Measurements from ENCODE around the gene VARS1. TPM values are rescaled to one million over a fixed set of nuclear protein-coding genes. Genes with fewer than 3 reads are reported as not detected.

Gene VARS1
- total and polyA plus RNA-seq, 2 of the 8 experiments (the other 6 are each of a cell fraction or from before 2014, with no cell fraction given), result 53.5 to 162 TPM

- H3K23ac ChIP-seq (ENCODE audit: insufficient read length), result no peak within 1 kb of the TSS
- H3K4me2 ChIP-seq (ENCODE audit: insufficient read depth in 1 of 2, low read depth in 2 of 2, low read length in 2 of 2), result peak within 1 kb of the TSS; percentile 71 to 95
- POLR2A ChIA-PET (ENCODE audit: partially characterized antibody), result interaction anchor here (0.6 to 6.3 kb wide), 23 partner anchors 9 to 1498 kb away, joined by 3 to 119 read pairs (median 4); partner anchors contain the start of genes BAG6, C6orf47, HSPA1B and LSM2
- no peak within 1 kb of the TSS for H2BK120ac ChIP-seq (replicated peaks; ENCODE audit: low read depth, low read length)
- CTCF ChIA-PET (ENCODE audit: partially characterized antibody), result interaction anchor here (1.1 to 3.6 kb wide), 2 partner anchors 11 to 18 kb away, joined by 3 to 28 read pairs; partner anchors contain the start of gene VARS1
- no peak within 1 kb of the TSS for H3K4ac ChIP-seq (replicated peaks; ENCODE audit: insufficient read length, low read depth, low read length)
- H3K18ac ChIP-seq (ENCODE audit: extremely low read depth, low read length), result no peak within 1 kb of the TSS; the same call in none of the 2 replicates
- H3K23me2 ChIP-seq (ENCODE audit: low read depth, low read length), result peaks cover 8% of the 10 kb centered on the region
- H3K56ac ChIP-seq (replicated peaks; ENCODE audit: insufficient read length, low read depth, low read length), result no peak within 1 kb of the TSS
- no peak within 1 kb of the TSS for H2BK20ac ChIP-seq (ENCODE audit: low read length)
- no peak within 1 kb of the TSS for H2BK12ac ChIP-seq (ENCODE audit: low read depth, low read length)
- no peaks in the 10 kb centered on the region for H3K36me3 ChIP-seq (ENCODE audit: control insufficient read depth in 2 of 4, insufficient read depth in 4 of 4, low read length in 3 of 4)
- H2BK5ac ChIP-seq (ENCODE audit: low read depth, low read length), result peak within 1 kb of the TSS; percentile 55; the same call in 1 of the 2 replicates
- 0 out of 2 replicates have a peak within 1 kb of the TSS, but pooled peaks have one; percentile 42 for H4K8ac ChIP-seq (ENCODE audit: extremely low read depth, insufficient read depth, low read length)
- H3K27ac ChIP-seq (ENCODE audit: low read depth, low read length), result peak within 1 kb of the TSS; percentile 37; the same call in 1 of the 2 replicates
- H2BK15ac ChIP-seq (ENCODE audit: low read length), result no peak within 1 kb of the TSS
- H2AK5ac ChIP-seq (ENCODE audit: low read depth, low read length), result no peak within 1 kb of the TSS
- peaks cover 0 to 5% of the 10 kb centered on the region in 2 experiments; a peak in 1 of 4 replicates for H3K79me2 ChIP-seq (ENCODE audit: control insufficient read depth in 1 of 2, insufficient read depth in 2 of 2, low read length in 2 of 2)
- H3K27me3 ChIP-seq (replicated peaks in 1 of 4; ENCODE audit: control insufficient read depth in 3 of 4, extremely low read depth in 1 of 4, insufficient read depth in 3 of 4, low read length in 3 of 4), result no peaks in the 10 kb centered on the region
- H4K91ac ChIP-seq (replicated peaks; ENCODE audit: insufficient read length, low read length), result no peak within 1 kb of the TSS
- H3K4me3 ChIP-seq (ENCODE audit: extremely low read depth in 1 of 4, insufficient read depth in 2 of 4, low read depth in 3 of 4, low read length in 4 of 4), result peak within 1 kb of the TSS; percentile 54 to 77 (median 65)
- no peaks in the 10 kb centered on the region for H3K9me3 ChIP-seq (ENCODE audit: insufficient read depth in 2 of 2, low read depth in 1 of 2, low read length in 1 of 2)
- no peak within 1 kb of the TSS for H2AFZ ChIP-seq (ENCODE audit: low read length)
- H3K4me1 ChIP-seq (replicated peaks in 1 of 4; ENCODE audit: control insufficient read depth in 3 of 4, insufficient read depth in 4 of 4, low read length in 3 of 4), result peaks cover 0 to 5% (median 3%) of the 10 kb centered on the region in 4 experiments; a peak in 5 of 7 replicates
- H4K5ac ChIP-seq (ENCODE audit: insufficient read length, low read depth, low read length), result no peak within 1 kb of the TSS
- peak; percentile 91 to 93 for DNase-seq (ENCODE audit: low read depth in 1 of 2, low spot score in 2 of 2)
- H4K20me1 ChIP-seq (replicated peaks in 1 of 2; ENCODE audit: control insufficient read depth in 1 of 2, insufficient read depth in 2 of 2, low read length in 2 of 2), result no peaks in the 10 kb centered on the region
- 2% methylated on average over 54 of the region's 56 CpGs; no CpG with 5 or more reads in 1 of the 2 experiments for WGBS, 2 experiments (ENCODE audit: extremely low coverage in 1 of 2, insufficient coverage in 1 of 2, insufficient read length in 1 of 2, insufficient replicate concordance in 2 of 2, low coverage in 1 of 2, low lambda C conversion rate in 2 of 2, missing lambda C conversion rate in 1 of 2)
- H3K14ac ChIP-seq (ENCODE audit: insufficient read length), result no peak within 1 kb of the TSS
- H3K79me1 ChIP-seq (ENCODE audit: low read depth, low read length), result peaks cover 2% of the 10 kb centered on the region; the same call in 1 of the 2 replicates
- no peak for FAIRE-seq
- H3K9ac ChIP-seq (replicated peaks in 1 of 4; ENCODE audit: extremely low read depth in 1 of 4, low read depth in 3 of 4, low read length in 3 of 4), result peak within 1 kb of the TSS in 3 of 4 experiments; percentile 54 to 69 (median 57); a peak in 6 of 7 replicates
- TF ChIP-seq SP1 (IDR thresholded peaks at IDR 0.05; ENCODE audit: low read depth, low read length), result peak; percentile 68; the same call in 1 of the 2 replicates
- no peak for TF ChIP-seq SUZ12 (IDR thresholded peaks at IDR 0.05; ENCODE audit: low read length)
- no peak for TF ChIP-seq SP2 (IDR thresholded peaks at IDR 0.05; ENCODE audit: low read length)
- TF ChIP-seq SIX5 (IDR thresholded peaks at IDR 0.05; ENCODE audit: low read depth, low read length), result no peak
- no peak for TF ChIP-seq RXRA (IDR thresholded peaks at IDR 0.05; ENCODE audit: insufficient read depth, low read depth, low read length)
- peak; percentile 47; the same call in 1 of the 2 replicates for TF ChIP-seq SP4 (IDR thresholded peaks at IDR 0.05; ENCODE audit: low read length)
- peak; percentile 97 for TF ChIP-seq POLR2A (IDR thresholded peaks at IDR 0.05; ENCODE audit: control extremely low read depth in 1 of 2, low read depth in 2 of 2, low read length in 2 of 2)
- peak; percentile 19; the same call in 1 of the 2 replicates for TF ChIP-seq NRF1 (IDR thresholded peaks at IDR 0.05; ENCODE audit: low read depth, low read length)
- TF ChIP-seq FOSL1 (IDR thresholded peaks at IDR 0.05; ENCODE audit: insufficient read depth, low read depth, low read length), result no peak
- TF ChIP-seq JUN (IDR thresholded peaks at IDR 0.05; ENCODE audit: low read depth, low read length), result no peak
- peak; percentile 55 for TF ChIP-seq TAF7 (optimal IDR thresholded peaks at IDR 0.05; ENCODE audit: borderline replicate concordance, low read depth, low read length)
- TF ChIP-seq SIN3A (conservative IDR thresholded peaks at IDR 0.05 in 1 of 2, IDR thresholded peaks at IDR 0.05 in 1 of 2; ENCODE audit: low read depth in 1 of 2, low read length in 2 of 2), result peak; percentile 49 to 68; a peak in 2 of 4 replicates
These were observed 19.7 kb upstream of the VARS1 start, which contains the start of the genes HSPA1A and HSPA1L for GRCh38 chr6:31815025-31815838. Gene HSPA1A (plus strand): TSS chr6:31815543. CDS start chr6:31815757, 214 bp downstream. Gene HSPA1L (minus strand): TSS chr6:31815283. CDS start chr6:31811972, 3,311 bp downstream.
